ENCODE results near the gene MBLAC1. TPM values are rescaled to one million over a fixed set of nuclear protein-coding genes. Genes with fewer than 3 reads are reported as not detected.
A peak's percentile ranks its signal among the peaks of the same experiment; 100 is the strongest.

The MBLAC1 gene
- total and polyA plus RNA-seq, 9 of the 15 experiments (the other 6 are each of a cell fraction or from before 2014, with no cell fraction given), result 0.03 to 3.1 (median 0.52) TPM

DNA sequence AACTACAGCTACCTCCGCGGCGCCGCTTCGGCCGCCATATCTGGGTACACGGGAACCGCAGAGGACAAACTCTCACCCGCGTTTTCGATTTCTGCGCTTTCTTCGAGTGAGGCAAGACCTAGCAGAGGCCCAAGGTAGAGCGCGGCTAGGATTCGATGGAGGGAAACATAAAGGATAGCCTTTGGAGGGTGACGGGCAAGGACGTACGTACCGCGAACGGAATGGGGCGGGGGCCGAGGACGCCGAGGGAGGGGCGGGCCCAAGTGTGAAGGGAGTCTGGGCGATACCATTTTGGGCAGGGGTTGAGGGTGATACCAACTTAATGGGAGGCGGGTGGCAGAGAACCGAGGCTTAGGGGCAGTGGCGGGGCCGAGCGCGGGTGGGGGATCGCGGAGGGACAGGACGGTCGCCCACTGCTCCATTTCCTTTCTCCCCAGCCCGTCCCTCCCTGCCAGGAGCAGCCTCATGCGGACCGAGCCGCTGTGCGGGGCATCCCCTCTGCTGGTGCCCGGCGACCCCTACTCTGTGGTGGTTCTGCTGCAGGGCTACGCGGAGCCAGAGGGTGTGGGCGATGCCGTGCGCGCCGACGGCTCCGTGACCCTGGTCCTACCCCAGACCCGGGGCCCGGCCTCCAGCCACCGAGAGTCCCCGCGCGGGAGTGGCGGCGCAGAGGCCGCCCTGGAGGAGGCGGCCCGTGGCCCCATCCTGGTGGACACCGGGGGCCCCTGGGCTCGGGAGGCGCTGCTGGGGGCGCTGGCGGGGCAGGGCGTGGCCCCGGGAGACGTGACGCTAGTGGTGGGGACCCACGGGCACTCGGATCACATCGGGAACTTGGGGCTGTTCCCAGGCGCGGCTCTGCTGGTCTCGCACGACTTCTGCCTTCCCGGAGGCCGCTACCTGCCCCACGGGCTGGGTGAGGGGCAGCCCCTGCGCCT lies at the start of gene MBLAC1 (continued):
- TF ChIP-seq CTCFL (IDR thresholded peaks at IDR 0.05; ENCODE audit: borderline replicate concordance, insufficient read depth, low read depth, low read length, poor library complexity, severe bottlenecking) (no peak), FOXK2 (conservative IDR thresholded peaks at IDR 0.05 in 1 of 2, IDR thresholded peaks at IDR 0.05 in 1 of 2; ENCODE audit: low read depth in 2 of 2) (peak; percentile 36 to 99; a peak in 2 of 4 replicates), MLX (CRISPR knock-in tag; conservative IDR thresholded peaks at IDR 0.05) (no peak), TAL1 (IDR thresholded peaks at IDR 0.05) (no peak; the same call in none of the 2 replicates), ZNF174 (CRISPR knock-in tag; IDR thresholded peaks at IDR 0.05) (no peak), ETV1 (tag; conservative IDR thresholded peaks at IDR 0.05; ENCODE audit: low read depth) (no peak; the same call in 1 of the 2 replicates)
- TF ChIP-seq, protein P1, sequence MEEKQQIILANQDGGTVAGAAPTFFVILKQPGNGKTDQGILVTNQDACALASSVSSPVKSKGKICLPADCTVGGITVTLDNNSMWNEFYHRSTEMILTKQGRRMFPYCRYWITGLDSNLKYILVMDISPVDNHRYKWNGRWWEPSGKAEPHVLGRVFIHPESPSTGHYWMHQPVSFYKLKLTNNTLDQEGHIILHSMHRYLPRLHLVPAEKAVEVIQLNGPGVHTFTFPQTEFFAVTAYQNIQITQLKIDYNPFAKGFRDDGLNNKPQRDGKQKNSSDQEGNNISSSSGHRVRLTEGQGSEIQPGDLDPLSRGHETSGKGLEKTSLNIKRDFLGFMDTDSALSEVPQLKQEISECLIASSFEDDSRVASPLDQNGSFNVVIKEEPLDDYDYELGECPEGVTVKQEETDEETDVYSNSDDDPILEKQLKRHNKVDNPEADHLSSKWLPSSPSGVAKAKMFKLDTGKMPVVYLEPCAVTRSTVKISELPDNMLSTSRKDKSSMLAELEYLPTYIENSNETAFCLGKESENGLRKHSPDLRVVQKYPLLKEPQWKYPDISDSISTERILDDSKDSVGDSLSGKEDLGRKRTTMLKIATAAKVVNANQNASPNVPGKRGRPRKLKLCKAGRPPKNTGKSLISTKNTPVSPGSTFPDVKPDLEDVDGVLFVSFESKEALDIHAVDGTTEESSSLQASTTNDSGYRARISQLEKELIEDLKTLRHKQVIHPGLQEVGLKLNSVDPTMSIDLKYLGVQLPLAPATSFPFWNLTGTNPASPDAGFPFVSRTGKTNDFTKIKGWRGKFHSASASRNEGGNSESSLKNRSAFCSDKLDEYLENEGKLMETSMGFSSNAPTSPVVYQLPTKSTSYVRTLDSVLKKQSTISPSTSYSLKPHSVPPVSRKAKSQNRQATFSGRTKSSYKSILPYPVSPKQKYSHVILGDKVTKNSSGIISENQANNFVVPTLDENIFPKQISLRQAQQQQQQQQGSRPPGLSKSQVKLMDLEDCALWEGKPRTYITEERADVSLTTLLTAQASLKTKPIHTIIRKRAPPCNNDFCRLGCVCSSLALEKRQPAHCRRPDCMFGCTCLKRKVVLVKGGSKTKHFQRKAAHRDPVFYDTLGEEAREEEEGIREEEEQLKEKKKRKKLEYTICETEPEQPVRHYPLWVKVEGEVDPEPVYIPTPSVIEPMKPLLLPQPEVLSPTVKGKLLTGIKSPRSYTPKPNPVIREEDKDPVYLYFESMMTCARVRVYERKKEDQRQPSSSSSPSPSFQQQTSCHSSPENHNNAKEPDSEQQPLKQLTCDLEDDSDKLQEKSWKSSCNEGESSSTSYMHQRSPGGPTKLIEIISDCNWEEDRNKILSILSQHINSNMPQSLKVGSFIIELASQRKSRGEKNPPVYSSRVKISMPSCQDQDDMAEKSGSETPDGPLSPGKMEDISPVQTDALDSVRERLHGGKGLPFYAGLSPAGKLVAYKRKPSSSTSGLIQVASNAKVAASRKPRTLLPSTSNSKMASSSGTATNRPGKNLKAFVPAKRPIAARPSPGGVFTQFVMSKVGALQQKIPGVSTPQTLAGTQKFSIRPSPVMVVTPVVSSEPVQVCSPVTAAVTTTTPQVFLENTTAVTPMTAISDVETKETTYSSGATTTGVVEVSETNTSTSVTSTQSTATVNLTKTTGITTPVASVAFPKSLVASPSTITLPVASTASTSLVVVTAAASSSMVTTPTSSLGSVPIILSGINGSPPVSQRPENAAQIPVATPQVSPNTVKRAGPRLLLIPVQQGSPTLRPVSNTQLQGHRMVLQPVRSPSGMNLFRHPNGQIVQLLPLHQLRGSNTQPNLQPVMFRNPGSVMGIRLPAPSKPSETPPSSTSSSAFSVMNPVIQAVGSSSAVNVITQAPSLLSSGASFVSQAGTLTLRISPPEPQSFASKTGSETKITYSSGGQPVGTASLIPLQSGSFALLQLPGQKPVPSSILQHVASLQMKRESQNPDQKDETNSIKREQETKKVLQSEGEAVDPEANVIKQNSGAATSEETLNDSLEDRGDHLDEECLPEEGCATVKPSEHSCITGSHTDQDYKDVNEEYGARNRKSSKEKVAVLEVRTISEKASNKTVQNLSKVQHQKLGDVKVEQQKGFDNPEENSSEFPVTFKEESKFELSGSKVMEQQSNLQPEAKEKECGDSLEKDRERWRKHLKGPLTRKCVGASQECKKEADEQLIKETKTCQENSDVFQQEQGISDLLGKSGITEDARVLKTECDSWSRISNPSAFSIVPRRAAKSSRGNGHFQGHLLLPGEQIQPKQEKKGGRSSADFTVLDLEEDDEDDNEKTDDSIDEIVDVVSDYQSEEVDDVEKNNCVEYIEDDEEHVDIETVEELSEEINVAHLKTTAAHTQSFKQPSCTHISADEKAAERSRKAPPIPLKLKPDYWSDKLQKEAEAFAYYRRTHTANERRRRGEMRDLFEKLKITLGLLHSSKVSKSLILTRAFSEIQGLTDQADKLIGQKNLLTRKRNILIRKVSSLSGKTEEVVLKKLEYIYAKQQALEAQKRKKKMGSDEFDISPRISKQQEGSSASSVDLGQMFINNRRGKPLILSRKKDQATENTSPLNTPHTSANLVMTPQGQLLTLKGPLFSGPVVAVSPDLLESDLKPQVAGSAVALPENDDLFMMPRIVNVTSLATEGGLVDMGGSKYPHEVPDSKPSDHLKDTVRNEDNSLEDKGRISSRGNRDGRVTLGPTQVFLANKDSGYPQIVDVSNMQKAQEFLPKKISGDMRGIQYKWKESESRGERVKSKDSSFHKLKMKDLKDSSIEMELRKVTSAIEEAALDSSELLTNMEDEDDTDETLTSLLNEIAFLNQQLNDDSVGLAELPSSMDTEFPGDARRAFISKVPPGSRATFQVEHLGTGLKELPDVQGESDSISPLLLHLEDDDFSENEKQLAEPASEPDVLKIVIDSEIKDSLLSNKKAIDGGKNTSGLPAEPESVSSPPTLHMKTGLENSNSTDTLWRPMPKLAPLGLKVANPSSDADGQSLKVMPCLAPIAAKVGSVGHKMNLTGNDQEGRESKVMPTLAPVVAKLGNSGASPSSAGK (IDR thresholded peaks at IDR 0.05), result peak; percentile 87
